Right atrium auricular region (tissue), 2 donors: ENCODE measurements around the gene SEPTIN5. TPM values are rescaled to one million over a fixed set of nuclear protein-coding genes. Genes with fewer than 3 reads are reported as not detected.

ENCODE experiments used
- DNase-seq: peaks from one replicate; pipeline ENCODE4 v3.0.0-alpha.2; 2019; ENCODE audit warnings: low spot score
- H3K27ac ChIP-seq, 2 donors: fragments of 200-600 bp; sonication (generic); 1 replicate in 1 of 2; 2 replicates in 1 of 2; pipeline ENCODE4 v1.5.1; 2016 to 2019
- H3K27me3 ChIP-seq, 2 donors: fragments of 200-600 bp; sonication (generic); one replicate each; pipeline versions ENCODE4 v1.5.1 to v1.6.0; 2017 to 2019
- H3K36me3 ChIP-seq: fragments of 200-600 bp; sonication (generic); one replicate; pipeline ENCODE4 v1.5.1; 2016
- H3K4me1 ChIP-seq, 2 donors: fragments of 200-600 bp; sonication (generic); one replicate each; pipeline versions ENCODE4 v1.5.1 to v1.6.0; 2017 to 2019
- H3K4me3 ChIP-seq, 2 donors: fragments of 200-600 bp; sonication (generic); 1 replicate in 1 of 2; 2 replicates in 1 of 2; pipeline ENCODE4 v1.5.1; 2017 to 2019; ENCODE audit warnings: mild to moderate bottlenecking in 1 of 2, moderate library complexity in 1 of 2
- H3K9me3 ChIP-seq, 2 donors: fragments of 200-600 bp; sonication (generic); one replicate each; pipeline ENCODE4 v1.5.1; 2019
- CTCF ChIP-seq, 2 donors: fragments of 200-600 bp; sonication (generic); IDR thresholded peaks; one replicate each; pipeline ENCODE4 v1.5.1; 2019; ENCODE audit warnings: antibody characterized with exemption in 2 of 2
- total RNA-seq, 2 donors: library from RNA; depleted of rRNA; stranded (reverse); fragments of >200 nt; gene quantifications; one replicate each; pipeline ENCODE4 v1.1.0, GENCODE V29; 2016

SEPTIN5 gene
- total RNA-seq, 2 donors from 2014 or later = 162 to 287 TPM

- H3K4me1 ChIP-seq = peaks cover 0 to 76% of the 10 kb centered on the region in 2 donors
- no peaks in the 10 kb centered on the region for H3K9me3 ChIP-seq
- H3K36me3 ChIP-seq = peaks cover 20% of the 10 kb centered on the region
- H3K27me3 ChIP-seq = no peaks in the 10 kb centered on the region
- H3K4me3 ChIP-seq = no peak overlapping the region
- DNase-seq = no peak
- no peak overlapping the region for H3K27ac ChIP-seq
- TF ChIP-seq CTCF (IDR thresholded peaks at IDR 0.05) = no peak
Observed at GRCh38 chr22:19717181-19717580, 2.9 kb downstream of the SEPTIN5 start.

- no peaks in the 10 kb centered on the region for H3K27me3 ChIP-seq
Observed at GRCh38 chr22:19717691-19718455, 3.6 kb downstream of the SEPTIN5 start.

GRCh38 chr22:19718456-19719049 lies 4.2 kb downstream of the SEPTIN5 start:
- H3K36me3 ChIP-seq = peaks cover 25% of the 10 kb centered on the region
- no peaks in the 10 kb centered on the region for H3K9me3 ChIP-seq
- peak overlapping the region; percentile 91 to 96 for H3K27ac ChIP-seq
- peaks cover 0 to 87% of the 10 kb centered on the region in 2 donors for H3K4me1 ChIP-seq
- H3K27me3 ChIP-seq = no peaks in the 10 kb centered on the region
- no peak for DNase-seq
- TF ChIP-seq CTCF (IDR thresholded peaks at IDR 0.05) = no peak
- peak overlapping the region; percentile 70 to 73 for H3K4me3 ChIP-seq

More at GRCh38 chr22:19717691-19718455, 3.6 kb downstream of the SEPTIN5 start:
- Histone ChIP-seq H3K4me1 (peaks cover 0 to 83% of the 10 kb centered on the region in 2 donors), H3K9me3 (no peaks in the 10 kb centered on the region), H3K4me3 (peak overlapping the region; percentile 70 to 73), H3K27ac (peak overlapping the region; percentile 91 to 96), H3K36me3 (peaks cover 25% of the 10 kb centered on the region)
- TF ChIP-seq CTCF (IDR thresholded peaks at IDR 0.05) = peak; percentile 98 to 99
- DNase-seq = no peak

- Histone ChIP-seq H3K4me1 (peaks cover 0 to 86% of the 10 kb centered on the region in 2 donors), H3K27me3 (no peaks in the 10 kb centered on the region), H3K4me3 (peak overlapping the region; percentile 70 to 73), H3K36me3 (peaks cover 25% of the 10 kb centered on the region), H3K27ac (peak overlapping the region; percentile 91 to 96), H3K9me3 (no peaks in the 10 kb centered on the region)
- no peak for DNase-seq
- no peak for TF ChIP-seq CTCF (IDR thresholded peaks at IDR 0.05)
Observed at GRCh38 chr22:19719050-19719482, 4.8 kb downstream of the SEPTIN5 start.

- no peak for DNase-seq
- peaks cover 0 to 85% of the 10 kb centered on the region in 2 donors for H3K4me1 ChIP-seq
Observed at GRCh38 chr22:19719488-19720021, 5.3 kb downstream of the SEPTIN5 start.

More at GRCh38 chr22:19719488-19720021, 5.3 kb downstream of the SEPTIN5 start:
- H3K27ac ChIP-seq = peak overlapping the region; percentile 91 to 96
- H3K36me3 ChIP-seq = peaks cover 25% of the 10 kb centered on the region
- TF ChIP-seq CTCF (IDR thresholded peaks at IDR 0.05) = no peak
- no peaks in the 10 kb centered on the region for H3K27me3 ChIP-seq
- peak overlapping the region; percentile 70 to 73 for H3K4me3 ChIP-seq
- H3K9me3 ChIP-seq = no peaks in the 10 kb centered on the region
